ENCODE data around the gene EOGT.

Gene EOGT

GRCh38 chr3:68996356-68996995 is 17.0 kb downstream of the EOGT start:
- Histone ChIP-seq H3K4me1 (no peaks in the 10 kb centered on the region), H3K27me3 (no peaks in the 10 kb centered on the region), H3K9me3 (no peaks in the 10 kb centered on the region), H3K36me3 (peaks cover 3% of the 10 kb centered on the region), H3K4me3 (ENCODE audit: low read depth, low read length) (no peak overlapping the region)
- no peak for DNase-seq
- TF ChIP-seq CTCF (IDR thresholded peaks at IDR 0.05; ENCODE audit: low read depth, low read length): no peak

GRCh38 chr3:68988740-68989139 is 24.7 kb downstream of the EOGT start:
- no peak for TF ChIP-seq CTCF (IDR thresholded peaks at IDR 0.05; ENCODE audit: low read depth, low read length)
- H3K4me1 ChIP-seq: no peaks in the 10 kb centered on the region
- no peak for DNase-seq
- H3K27me3 ChIP-seq: no peaks in the 10 kb centered on the region
- H3K9me3 ChIP-seq: no peaks in the 10 kb centered on the region; the same call in 1 of the 2 replicates
- no peaks in the 10 kb centered on the region; the same call in 1 of the 2 replicates for H3K36me3 ChIP-seq
- no peak overlapping the region for H3K4me3 ChIP-seq (ENCODE audit: low read depth, low read length)

GRCh38 chr3:68987322-68987721 is 26.2 kb downstream of the EOGT start:
- no peak for TF ChIP-seq CTCF (IDR thresholded peaks at IDR 0.05; ENCODE audit: low read depth, low read length)

GRCh38 chr3:68986496-68987208 is 26.8 kb downstream of the EOGT start:
- no peaks in the 10 kb centered on the region for H3K27me3 ChIP-seq
- H3K4me1 ChIP-seq: no peaks in the 10 kb centered on the region
- peaks cover 4% of the 10 kb centered on the region for H3K36me3 ChIP-seq
- no peak for DNase-seq
- no peak overlapping the region for H3K4me3 ChIP-seq (ENCODE audit: low read depth, low read length)
- no peak for TF ChIP-seq CTCF (IDR thresholded peaks at IDR 0.05; ENCODE audit: low read depth, low read length)
- no peaks in the 10 kb centered on the region; the same call in 1 of the 2 replicates for H3K9me3 ChIP-seq

More at GRCh38 chr3:68987322-68987721, 26.2 kb downstream of the EOGT start:
- no peaks in the 10 kb centered on the region for H3K4me1 ChIP-seq
- H3K36me3 ChIP-seq: no peaks in the 10 kb centered on the region; the same call in none of the 2 replicates
- no peaks in the 10 kb centered on the region for H3K27me3 ChIP-seq
- DNase-seq: no peak
- no peaks in the 10 kb centered on the region; the same call in 1 of the 2 replicates for H3K9me3 ChIP-seq
- no peak overlapping the region for H3K4me3 ChIP-seq (ENCODE audit: low read depth, low read length)

- Histone ChIP-seq H3K36me3 (peaks cover 9% of the 10 kb centered on the region), H3K27me3 (no peaks in the 10 kb centered on the region), H3K9me3 (no peaks in the 10 kb centered on the region; the same call in 1 of the 2 replicates), H3K4me3 (ENCODE audit: low read depth, low read length) (no peak overlapping the region), H3K4me1 (no peaks in the 10 kb centered on the region)
- TF ChIP-seq CTCF (IDR thresholded peaks at IDR 0.05; ENCODE audit: low read depth, low read length): no peak
- DNase-seq: no peak
Measured at GRCh38 chr3:68985146-68985790, 28.2 kb downstream of the EOGT start.

Data from BE2C (cell line).